Measurements from ENCODE around the gene NEK3.

- TF ChIP-seq POLR2AphosphoS5 (IDR thresholded peaks at IDR 0.05; ENCODE audit: low read depth, low read length) (no peak), SIN3A (IDR thresholded peaks at IDR 0.05; ENCODE audit: borderline replicate concordance, insufficient read depth, low read length) (no peak), TAF1 (IDR thresholded peaks at IDR 0.05; ENCODE audit: borderline replicate concordance, insufficient read depth, low read length) (no peak), REST (IDR thresholded peaks at IDR 0.05; ENCODE audit: insufficient read depth in 1 of 2, low read depth in 2 of 2, low read length in 2 of 2) (no peak), FOXP2 (optimal IDR thresholded peaks at IDR 0.05; ENCODE audit: borderline replicate concordance, extremely low read depth, extremely low read length, insufficient read depth) (no peak)
These were observed 10.4 kb upstream of the NEK3 start for GRCh38 chr13:52169839-52170238.

All from PFSK-1 (cell line).